H9 (cell line): ENCODE results near the gene OSBPL8. TPM values are rescaled to one million over a fixed set of nuclear protein-coding genes. Genes with fewer than 3 reads are reported as not detected.

Experiments used
- DNase-seq: peaks from one replicate; pipeline ENCODE4 v3.0.0-alpha.2; 2017
- H2AFZ ChIP-seq: one replicate; pipeline ENCODE4 v1.6.1; 2013; ENCODE audit warnings: mild to moderate bottlenecking, low read length, control low read depth, moderate library complexity
- H2AK5ac ChIP-seq: 2 replicates; pipeline ENCODE4 v1.6.1; 2013; ENCODE audit warnings: low read length, control low read depth, mixed read lengths; ENCODE audit not compliant: insufficient read length
- H2BK120ac ChIP-seq: one replicate; pipeline ENCODE4 v1.6.1; 2013; ENCODE audit warnings: low read depth, mild to moderate bottlenecking, low read length, control low read depth, inconsistent platforms; ENCODE audit not compliant: poor library complexity, severe bottlenecking
- H2BK12ac ChIP-seq: 2 replicates; pipeline ENCODE4 v1.6.1; 2013; ENCODE audit warnings: low read length, control low read depth, mixed read lengths, low read depth; ENCODE audit not compliant: insufficient read length
- H2BK15ac ChIP-seq: 2 replicates; pipeline ENCODE4 v1.6.1; 2013; ENCODE audit warnings: low read depth, low read length, control low read depth
- H2BK20ac ChIP-seq: one replicate; pipeline ENCODE4 v1.6.1; 2013; ENCODE audit warnings: low read depth, mild to moderate bottlenecking, low read length, control low read depth, inconsistent platforms; ENCODE audit not compliant: poor library complexity, severe bottlenecking
- H2BK5ac ChIP-seq: 2 replicates; pipeline ENCODE4 v1.6.1; 2013; ENCODE audit warnings: low read length, control low read depth, mixed read lengths; ENCODE audit not compliant: insufficient read length
- H3K14ac ChIP-seq: 2 replicates; pipeline ENCODE4 v1.6.1; 2013; ENCODE audit warnings: low read length, control low read depth; ENCODE audit not compliant: insufficient read depth
- H3K18ac ChIP-seq: 2 replicates; pipeline ENCODE4 v1.6.1; 2013; ENCODE audit warnings: low read depth, mild to moderate bottlenecking, mixed read lengths, low read length, control low read depth; ENCODE audit not compliant: insufficient read length
- H3K23ac ChIP-seq: 2 replicates; pipeline ENCODE4 v1.6.1; 2013; ENCODE audit warnings: low read length, control low read depth, mixed read lengths, low read depth; ENCODE audit not compliant: insufficient read length
- H3K23me2 ChIP-seq: 2 replicates; pipeline ENCODE4 v1.6.1; 2013; ENCODE audit warnings: low read depth, mild to moderate bottlenecking, mixed read lengths, low read length, control low read depth; ENCODE audit not compliant: insufficient read length, poor library complexity, severe bottlenecking
- H3K27ac ChIP-seq: 2 replicates; pipeline ENCODE4 v1.5.1; 2013; ENCODE audit warnings: low read length, control low read depth, mixed read lengths, low read depth; ENCODE audit not compliant: insufficient read length
- H3K27me3 ChIP-seq: 2 replicates; pipeline ENCODE4 v1.6.1; 2013; ENCODE audit warnings: low read length, control low read depth, inconsistent platforms; ENCODE audit not compliant: insufficient read depth
- H3K4ac ChIP-seq: 2 replicates; pipeline ENCODE4 v1.6.1; 2013; ENCODE audit warnings: low read depth, mild to moderate bottlenecking, control low read depth, inconsistent platforms, low read length, moderate library complexity
- H3K4me1 ChIP-seq: 2 replicates; pipeline ENCODE4 v1.6.1; 2013; ENCODE audit warnings: low read length, control low read depth, inconsistent platforms; ENCODE audit not compliant: insufficient read depth
- H3K4me2 ChIP-seq: 2 replicates; pipeline ENCODE4 v1.6.1; 2013; ENCODE audit warnings: low read length, control low read depth, mixed read lengths; ENCODE audit not compliant: insufficient read length, insufficient read depth
- H3K56ac ChIP-seq: 2 replicates; pipeline ENCODE4 v1.6.1; 2013; ENCODE audit warnings: low read depth, mild to moderate bottlenecking, mixed read lengths, low read length, control low read depth; ENCODE audit not compliant: insufficient read length
- H3K79me1 ChIP-seq: 2 replicates; pipeline ENCODE4 v1.6.1; 2013; ENCODE audit warnings: low read depth, mild to moderate bottlenecking, moderate library complexity, low read length, control low read depth, inconsistent platforms; ENCODE audit not compliant: insufficient read depth, poor library complexity, severe bottlenecking
- H3K79me2 ChIP-seq: 2 replicates; pipeline ENCODE4 v1.6.1; 2013; ENCODE audit warnings: low read length, control low read depth, inconsistent platforms; ENCODE audit not compliant: insufficient read depth
- H3K9ac ChIP-seq: 2 replicates; pipeline ENCODE4 v1.6.1; 2013; ENCODE audit warnings: low read length, control low read depth, mixed read lengths; ENCODE audit not compliant: insufficient read length; ENCODE audit errors: extremely low read depth
- H3K9me3 ChIP-seq: one replicate; pipeline ENCODE4 v1.6.1; 2013; ENCODE audit warnings: low read depth, low read length, inconsistent platforms; ENCODE audit not compliant: control insufficient read depth
- H3T11ph ChIP-seq: one replicate; pipeline ENCODE4 v1.6.1; 2013; ENCODE audit warnings: mild to moderate bottlenecking, low read length, control low read depth, inconsistent platforms
- H4K20me1 ChIP-seq: one replicate; pipeline ENCODE4 v1.6.1; 2013; ENCODE audit not compliant: control insufficient read depth, insufficient read length, insufficient read depth
- H4K5ac ChIP-seq: 2 replicates; pipeline ENCODE4 v1.6.1; 2013; ENCODE audit warnings: low read depth, mild to moderate bottlenecking, mixed read lengths, low read length, control low read depth; ENCODE audit not compliant: insufficient read length
- H4K8ac ChIP-seq: replicated peaks from 2 replicates; pipeline ENCODE4 v1.6.1; 2013; ENCODE audit warnings: low read length, control low read depth, mixed read lengths, low read depth; ENCODE audit not compliant: insufficient read length
- H4K91ac ChIP-seq: 2 replicates; pipeline ENCODE4 v1.6.1; 2013; ENCODE audit warnings: low read depth, mild to moderate bottlenecking, moderate library complexity, mixed read lengths, low read length, control low read depth; ENCODE audit not compliant: insufficient read length
- H3K27ac Mint-ChIP-seq, 3 experiments: 2 replicates in 2 of 3; 3 replicates in 1 of 3; pipeline ENCODE4 v1.8.0; 2020 to 2021; ENCODE audit warnings: mixed read lengths in 3 of 3, mild to moderate bottlenecking in 1 of 3, moderate library complexity in 1 of 3
- H3K27me3 Mint-ChIP-seq: 2 replicates; pipeline ENCODE4 v1.8.0; 2021; ENCODE audit warnings: low read depth, mild to moderate bottlenecking, moderate library complexity, mixed read lengths
- H3K36me3 Mint-ChIP-seq, 3 experiments: 2 replicates in 2 of 3; 3 replicates in 1 of 3; pipeline ENCODE4 v1.8.0; 2020 to 2021; ENCODE audit warnings: low read depth in 3 of 3, mixed read lengths in 3 of 3; ENCODE audit not compliant: insufficient read depth in 1 of 3
- H3K4me1 Mint-ChIP-seq, 2 experiments: 2 replicates each; pipeline ENCODE4 v1.8.0; 2020; ENCODE audit warnings: mixed read lengths in 2 of 2
- H3K4me3 Mint-ChIP-seq, 2 experiments: 2 replicates in 1 of 2; 3 replicates in 1 of 2; pipeline ENCODE4 v1.8.0; 2020 to 2021; ENCODE audit warnings: mild to moderate bottlenecking in 2 of 2, mixed read lengths in 2 of 2, moderate library complexity in 1 of 2
- H3K9me3 Mint-ChIP-seq, 2 experiments: 2 replicates in 1 of 2; 3 replicates in 1 of 2; pipeline ENCODE4 v1.8.0; 2020; ENCODE audit warnings: mild to moderate bottlenecking in 2 of 2, mixed read lengths in 2 of 2, moderate library complexity in 1 of 2
- total RNA-seq: library from RNA; stranded (reverse); gene quantifications from 2 replicates; pipeline ENCODE4 v1.2.1, GENCODE V29; 2021
- TF ChIP-seq, protein P1 (sequence below): fragments of 200-600 bp; sonication (generic); conservative IDR thresholded peaks from 3 replicates; pipeline ENCODE4 v1.8.0; 2021; ENCODE audit warnings: antibody characterized with exemption, mild to moderate bottlenecking

The OSBPL8 gene
- total RNA-seq, 1 experiment from 2014 or later: 61.2 TPM

- no peaks in the 10 kb centered on the region for H3K27me3 Mint-ChIP-seq
- no peak overlapping the region for H2AK5ac ChIP-seq
Observed at GRCh38 chr12:76402259-76402658, 157.3 kb downstream of the OSBPL8 start.

More at GRCh38 chr12:76402259-76402658, 157.3 kb downstream of the OSBPL8 start:
- Histone ChIP-seq H2BK120ac (no peak overlapping the region), H3K23me2 (no peaks in the 10 kb centered on the region), H3K56ac (no peak overlapping the region), H3K9me3 (no peaks in the 10 kb centered on the region), H3K27me3 (no peaks in the 10 kb centered on the region), H3K4me2 (no peak overlapping the region), H3K4me1 (no peaks in the 10 kb centered on the region), H2BK20ac (no peak overlapping the region), H4K8ac (no peak overlapping the region), H2AFZ (no peak overlapping the region), H3T11ph (no peak overlapping the region), H2BK5ac (no peak overlapping the region), H3K23ac (no peak overlapping the region), H4K91ac (no peak overlapping the region), H2BK15ac (no peak overlapping the region), H3K14ac (no peak overlapping the region), H4K5ac (no peak overlapping the region), H3K79me1 (no peaks in the 10 kb centered on the region), H3K79me2 (no peaks in the 10 kb centered on the region), H4K20me1 (no peaks in the 10 kb centered on the region), H3K9ac (no peak overlapping the region), H2BK12ac (no peak overlapping the region), H3K27ac (no peak overlapping the region), H3K4ac (no peak overlapping the region), H3K18ac (no peak overlapping the region)
- no peaks in the 10 kb centered on the region for H3K9me3 Mint-ChIP-seq
- H3K4me3 Mint-ChIP-seq: no peak overlapping the region
- TF ChIP-seq, protein P1, sequence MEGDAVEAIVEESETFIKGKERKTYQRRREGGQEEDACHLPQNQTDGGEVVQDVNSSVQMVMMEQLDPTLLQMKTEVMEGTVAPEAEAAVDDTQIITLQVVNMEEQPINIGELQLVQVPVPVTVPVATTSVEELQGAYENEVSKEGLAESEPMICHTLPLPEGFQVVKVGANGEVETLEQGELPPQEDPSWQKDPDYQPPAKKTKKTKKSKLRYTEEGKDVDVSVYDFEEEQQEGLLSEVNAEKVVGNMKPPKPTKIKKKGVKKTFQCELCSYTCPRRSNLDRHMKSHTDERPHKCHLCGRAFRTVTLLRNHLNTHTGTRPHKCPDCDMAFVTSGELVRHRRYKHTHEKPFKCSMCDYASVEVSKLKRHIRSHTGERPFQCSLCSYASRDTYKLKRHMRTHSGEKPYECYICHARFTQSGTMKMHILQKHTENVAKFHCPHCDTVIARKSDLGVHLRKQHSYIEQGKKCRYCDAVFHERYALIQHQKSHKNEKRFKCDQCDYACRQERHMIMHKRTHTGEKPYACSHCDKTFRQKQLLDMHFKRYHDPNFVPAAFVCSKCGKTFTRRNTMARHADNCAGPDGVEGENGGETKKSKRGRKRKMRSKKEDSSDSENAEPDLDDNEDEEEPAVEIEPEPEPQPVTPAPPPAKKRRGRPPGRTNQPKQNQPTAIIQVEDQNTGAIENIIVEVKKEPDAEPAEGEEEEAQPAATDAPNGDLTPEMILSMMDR: no peak
- H3K36me3 Mint-ChIP-seq: peaks cover 0 to 8% (median 0%) of the 10 kb centered on the region in 3 experiments; a peak in 1 of 7 replicates
- no peak overlapping the region for H3K27ac Mint-ChIP-seq
- no peaks in the 10 kb centered on the region for H3K4me1 Mint-ChIP-seq
- DNase-seq: no peak
